MCF 10A (cell line): ENCODE measurements around the gene NRXN3. TPM values are rescaled to one million over a fixed set of nuclear protein-coding genes. Genes with fewer than 3 reads are reported as not detected.

ENCODE experiments used
- BruUV-seq: library from RNA; stranded (reverse); fragments of 400-500 nt; replicated peaks from 2 replicates; lab custom pipeline; 2021; lab: Mats Ljungman, UMichigan
- CTCF ChIA-PET: fragments of 300-600 bp; sonication (Branson Sonifier 250); formaldehyde crosslinking; extraction: SDS; loops from one replicate; lab custom pipeline; 2021; ENCODE audit warnings: antibody characterized with exemption, inconsistent platforms; lab: Yijun Ruan, JAX
- POLR2A ChIA-PET: fragments of 300-600, 350-650 bp; sonication (Branson Sonifier 250); formaldehyde crosslinking; extraction: SDS; loops from one replicate; lab custom pipeline; 2020; ENCODE audit warnings: antibody characterized with exemption, inconsistent platforms; lab: Yijun Ruan, JAX
- DNase-seq: peaks from one replicate; pipeline ENCODE4 v3.0.0-alpha.2; 2018; ENCODE audit not compliant: unreplicated experiment
- H3K27ac Mint-ChIP-seq: one replicate; pipeline ENCODE4 v1.8.0; 2022; ENCODE audit warnings: mild to moderate bottlenecking, low read depth, mixed read lengths; ENCODE audit not compliant: unreplicated experiment
- H3K27me3 Mint-ChIP-seq: one replicate; pipeline ENCODE4 v1.8.0; 2022; ENCODE audit warnings: mixed read lengths; ENCODE audit not compliant: insufficient read depth, unreplicated experiment
- H3K36me3 Mint-ChIP-seq: one replicate; pipeline ENCODE4 v1.8.0; 2022; ENCODE audit warnings: mild to moderate bottlenecking, moderate library complexity, mixed read lengths; ENCODE audit not compliant: insufficient read depth, unreplicated experiment
- H3K4me1 Mint-ChIP-seq: one replicate; pipeline ENCODE4 v1.8.0; 2022; ENCODE audit warnings: mixed read lengths; ENCODE audit not compliant: insufficient read depth, unreplicated experiment
- H3K4me3 Mint-ChIP-seq: one replicate; pipeline ENCODE4 v1.8.0; 2022; ENCODE audit warnings: mild to moderate bottlenecking, moderate library complexity, mixed read lengths; ENCODE audit not compliant: unreplicated experiment
- H3K9me3 Mint-ChIP-seq: one replicate; pipeline ENCODE4 v1.8.0; 2022; ENCODE audit warnings: mixed read lengths; ENCODE audit not compliant: unreplicated experiment
- CTCF ChIP-seq: fragments of 200-600 bp; IDR thresholded peaks from one replicate; pipeline ENCODE4 v1.8.0; 2022; ENCODE audit warnings: antibody characterized with exemption, mild to moderate bottlenecking; ENCODE audit not compliant: unreplicated experiment
- intact Hi-C: fragments of 100-400 bp; cut with micrococcal nuclease; formaldehyde crosslinking; loops from 2 replicates; pipeline ENCODE4 v1.14.1; 2022
- total RNA-seq: library from RNA; stranded (reverse); gene quantifications from 2 replicates; pipeline ENCODE4 v1.2.3, GENCODE V29; 2022

The NRXN3 gene
- total RNA-seq, 1 experiment from 2014 or later = not detected

DNA sequence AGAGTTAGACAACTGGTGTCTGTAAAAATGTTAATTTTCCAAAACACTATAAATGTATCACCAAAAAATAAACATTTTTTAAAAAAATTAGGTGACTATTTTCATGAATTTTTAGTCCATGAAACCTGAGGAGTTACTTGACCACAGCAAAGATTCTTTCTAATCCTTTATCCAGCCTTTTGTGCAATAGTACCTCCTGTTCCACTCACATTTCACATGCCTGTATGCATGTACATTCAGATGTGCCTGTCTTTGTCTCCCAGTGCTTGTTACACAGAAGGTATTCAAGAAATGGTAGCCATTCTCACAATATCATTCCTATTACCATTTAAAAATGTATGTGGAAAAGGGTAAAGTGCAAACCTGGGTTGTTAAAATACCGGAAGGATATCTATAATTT, 1184.2 kb downstream of the NRXN3 start:
- intact Hi-C loops = no loop called here
- Mint-ChIP-seq H3K4me1 (no peaks in the 10 kb centered on the region), H3K9me3 (no peaks in the 10 kb centered on the region), H3K36me3 (no peaks in the 10 kb centered on the region), H3K27me3 (no peaks in the 10 kb centered on the region), H3K27ac (no peak overlapping the region), H3K4me3 (no peak overlapping the region)
- CTCF ChIA-PET = no interaction called here
- no TSS peak for BruUV-seq
- POLR2A ChIA-PET = no interaction called here
- no peak for DNase-seq
- no peak for TF ChIP-seq CTCF

DNA sequence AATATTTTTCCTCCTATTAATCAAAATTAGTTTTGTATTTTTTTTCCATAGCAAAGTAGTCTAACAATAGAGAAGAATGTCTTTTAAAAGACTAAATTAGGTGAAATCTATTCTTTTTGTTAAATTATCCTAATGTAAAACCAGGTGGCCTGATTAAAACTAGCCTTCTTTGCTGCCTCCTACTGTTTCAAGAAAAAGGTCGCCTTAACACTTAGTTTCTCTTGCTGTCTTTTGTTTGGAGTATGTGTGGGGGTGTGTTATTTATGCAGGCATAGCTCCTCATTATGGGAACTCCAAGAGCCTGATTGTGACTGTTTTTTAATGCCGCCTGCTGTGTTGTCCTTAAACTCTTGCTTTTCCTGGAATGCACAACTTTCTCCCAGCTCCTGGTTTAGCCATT, 1185.9 kb downstream of the NRXN3 start:
- Mint-ChIP-seq H3K27ac (peak overlapping the region; percentile 33), H3K9me3 (no peaks in the 10 kb centered on the region), H3K4me1 (no peaks in the 10 kb centered on the region), H3K36me3 (no peaks in the 10 kb centered on the region), H3K27me3 (no peaks in the 10 kb centered on the region), H3K4me3 (no peak overlapping the region)
- TF ChIP-seq CTCF = no peak
- intact Hi-C loops = no loop called here
- ChIA-PET CTCF (interaction anchor here (0.6 kb wide), 2 partner anchors 27 to 396 kb away, joined by 3 read pairs; no protein-coding TSS in a partner anchor), POLR2A (no interaction called here)
- BruUV-seq = no TSS peak
- DNase-seq = no peak

DNA sequence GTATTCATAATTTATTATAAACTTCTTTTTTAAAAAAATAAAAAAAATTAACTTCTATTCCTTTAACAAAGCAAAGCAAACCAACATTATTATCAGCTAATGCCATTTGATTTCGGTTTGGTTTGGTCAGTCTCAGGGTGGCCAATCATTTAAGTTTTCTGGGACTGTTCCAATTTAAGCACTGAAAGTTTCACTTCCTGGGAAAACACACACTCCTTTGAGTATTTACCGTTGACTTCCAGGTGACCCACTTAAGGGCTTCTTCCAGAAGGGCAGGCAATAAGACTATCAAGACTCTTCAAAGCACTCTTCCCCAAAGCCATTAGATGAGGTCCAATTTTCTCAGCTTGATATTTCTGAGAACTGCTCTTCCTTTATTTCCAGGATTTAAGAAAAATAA, 1187.1 kb downstream of the NRXN3 start:
- no peak for DNase-seq
- no TSS peak for BruUV-seq
- Mint-ChIP-seq H3K27me3 (no peaks in the 10 kb centered on the region), H3K4me1 (no peaks in the 10 kb centered on the region), H3K4me3 (no peak overlapping the region), H3K36me3 (no peaks in the 10 kb centered on the region), H3K9me3 (no peaks in the 10 kb centered on the region), H3K27ac (no peak overlapping the region)
- intact Hi-C loops = no loop called here
- POLR2A ChIA-PET = no interaction called here
- CTCF ChIA-PET = interaction anchor here (0.7 kb wide), 1 partner anchor 64 kb away, joined by 3 read pairs; no protein-coding TSS in a partner anchor
- no peak for TF ChIP-seq CTCF

- ChIA-PET POLR2A (no interaction called here), CTCF (interaction anchor here (0.6 kb wide), 2 partner anchors 36 to 595 kb away, joined by 3 read pairs; no protein-coding TSS in a partner anchor)
- Mint-ChIP-seq H3K4me1 (no peaks in the 10 kb centered on the region), H3K36me3 (no peaks in the 10 kb centered on the region), H3K9me3 (no peaks in the 10 kb centered on the region), H3K4me3 (no peak overlapping the region), H3K27ac (no peak overlapping the region), H3K27me3 (no peaks in the 10 kb centered on the region)
- DNase-seq = no peak
- no TSS peak for BruUV-seq
- TF ChIP-seq CTCF = no peak
- intact Hi-C loops = no loop called here
Measured at GRCh38 chr14:79363291-79363690, 1193.1 kb downstream of the NRXN3 start.
